HG03520 (cell line): ENCODE data around the gene NFAT5.
"Not testable (repeated sequence)": the region's sequence is repeated elsewhere in the genome, so short reads cannot be mapped to it uniquely, and the experiment has no call there.

ENCODE experiments used
- ATAC-seq: cut with Tn5 transposase; IDR thresholded peaks from one replicate; pipeline ENCODE4 v1.9.1; 2021; ENCODE audit warnings: mild to moderate bottlenecking, moderate library complexity; ENCODE audit not compliant: unreplicated experiment

NFAT5 gene

GRCh38 chr16:69554495-69554894, 11.3 kb upstream of the NFAT5 start:
- no peak for ATAC-seq

- no peak for ATAC-seq
These were observed 10.3 kb upstream of the NFAT5 start for GRCh38 chr16:69555437-69555836.

- no peak for ATAC-seq
These were observed 9.9 kb upstream of the NFAT5 start for GRCh38 chr16:69555867-69556266.

GRCh38 chr16:69559164-69559563, 6.6 kb upstream of the NFAT5 start:
- no peak for ATAC-seq

GRCh38 chr16:69561367-69561766, 4.4 kb upstream of the NFAT5 start:
- not testable (repeated sequence) for ATAC-seq

- no peak for ATAC-seq
These were observed 3.9 kb upstream of the NFAT5 start for GRCh38 chr16:69561901-69562300.

- no peak for ATAC-seq
These were observed 3.0 kb upstream of the NFAT5 start for GRCh38 chr16:69562813-69563212.

GRCh38 chr16:69563605-69564580, 1.9 kb upstream of the NFAT5 start:
- ATAC-seq: no peak

GRCh38 chr16:69564845-69565670, 708 bp upstream of the NFAT5 start:
- ATAC-seq: no peak

- ATAC-seq: peak; percentile 27
These were observed 644 bp downstream of the NFAT5 start for GRCh38 chr16:69566240-69566980.

GRCh38 chr16:69566981-69567680, 1.4 kb downstream of the NFAT5 start:
- no peak for ATAC-seq

- ATAC-seq: no peak
These were observed 2.9 kb downstream of the NFAT5 start for GRCh38 chr16:69568676-69569075.

- ATAC-seq: not testable (repeated sequence)
These were observed 13.0 kb downstream of the NFAT5 start for GRCh38 chr16:69578771-69579170.

- no peak for ATAC-seq
These were observed 14.2 kb downstream of the NFAT5 start for GRCh38 chr16:69579783-69580481.

- ATAC-seq: no peak
These were observed 15.5 kb downstream of the NFAT5 start for GRCh38 chr16:69581297-69581696.

- not testable (repeated sequence) for ATAC-seq
These were observed 18.7 kb downstream of the NFAT5 start for GRCh38 chr16:69584493-69584892.

- ATAC-seq: no peak
These were observed 23.9 kb downstream of the NFAT5 start for GRCh38 chr16:69589434-69590269.

GRCh38 chr16:69590590-69590989, 24.8 kb downstream of the NFAT5 start:
- no peak for ATAC-seq

GRCh38 chr16:69593751-69594255, 28.0 kb downstream of the NFAT5 start:
- no peak for ATAC-seq
